DND-41 (cell line): ENCODE results near the gene CRYBG1.

Source experiments
- ATAC-seq: fragments of 200-7000 bp; cut with Tn5 transposase; 3 replicates; pipeline ENCODE4 v1.9.1; 2021; ENCODE audit warnings: low read depth; ENCODE audit not compliant: insufficient read depth
- DNase-seq: peaks from one replicate; pipeline ENCODE4 v3.0.0-alpha.2; 2020
- H2AFZ ChIP-seq: 2 replicates; pipeline ENCODE4 v1.6.0; 2012; ENCODE audit warnings: low read depth, low read length
- H3K27ac ChIP-seq: 2 replicates; pipeline ENCODE4 v1.5.1; 2012; ENCODE audit warnings: low read length, inconsistent platforms
- H3K27me3 ChIP-seq: fragments of 200-600 bp; sonication (generic); 2 replicates; pipeline ENCODE4 v1.6.0; 2012; ENCODE audit warnings: low read length, mild to moderate bottlenecking, inconsistent platforms; ENCODE audit not compliant: insufficient read depth, poor library complexity
- H3K36me3 ChIP-seq: 2 replicates; pipeline ENCODE4 v1.5.1; 2012; ENCODE audit warnings: low read length, inconsistent platforms; ENCODE audit not compliant: insufficient read depth
- H3K4me1 ChIP-seq: 2 replicates; pipeline ENCODE4 v1.5.1; 2012; ENCODE audit warnings: mild to moderate bottlenecking, low read length; ENCODE audit not compliant: insufficient read depth
- H3K4me2 ChIP-seq: 2 replicates; pipeline ENCODE4 v1.6.0; 2012; ENCODE audit warnings: mild to moderate bottlenecking, moderate library complexity, low read length, inconsistent platforms; ENCODE audit not compliant: insufficient read depth
- H3K4me3 ChIP-seq, 2 experiments: fragments of 200-600 bp in 1 of 2; shearing (Covaris generic) in 1 of 2; 2 replicates each; pipeline ENCODE4 v1.5.1; 2012 to 2016; ENCODE audit warnings: inconsistent platforms in 2 of 2, low read length in 2 of 2, mild to moderate bottlenecking in 2 of 2, low read depth in 1 of 2, moderate library complexity in 1 of 2
- H3K79me2 ChIP-seq: 2 replicates; pipeline ENCODE4 v1.6.0; 2012; ENCODE audit warnings: low read length, inconsistent platforms; ENCODE audit not compliant: insufficient read depth
- H3K9ac ChIP-seq: 2 replicates; pipeline ENCODE4 v1.6.0; 2012; ENCODE audit warnings: low read depth, mild to moderate bottlenecking, inconsistent platforms, low read length, moderate library complexity
- H3K9me3 ChIP-seq: 2 replicates; pipeline ENCODE4 v1.5.1; 2012; ENCODE audit warnings: low read length, moderate library complexity, mild to moderate bottlenecking, inconsistent platforms; ENCODE audit not compliant: insufficient read depth, severe bottlenecking
- H4K20me1 ChIP-seq: 2 replicates; pipeline ENCODE4 v1.6.0; 2012; ENCODE audit warnings: low read length; ENCODE audit not compliant: insufficient read depth
- EZH2 ChIP-seq: IDR thresholded peaks from 3 replicates; pipeline ENCODE4 v1.6.1; 2012; ENCODE audit warnings: borderline replicate concordance, low read depth, mild to moderate bottlenecking, moderate library complexity, low read length, inconsistent platforms; ENCODE audit not compliant: severe bottlenecking
- TF ChIP-seq, protein P1 (sequence below): IDR thresholded peaks from 2 replicates; pipeline ENCODE4 v1.5.1; 2012; ENCODE audit warnings: borderline replicate concordance, low read length, moderate library complexity, mild to moderate bottlenecking; ENCODE audit not compliant: poor library complexity, severe bottlenecking; ENCODE audit errors: extremely low read depth

Gene CRYBG1

DNA sequence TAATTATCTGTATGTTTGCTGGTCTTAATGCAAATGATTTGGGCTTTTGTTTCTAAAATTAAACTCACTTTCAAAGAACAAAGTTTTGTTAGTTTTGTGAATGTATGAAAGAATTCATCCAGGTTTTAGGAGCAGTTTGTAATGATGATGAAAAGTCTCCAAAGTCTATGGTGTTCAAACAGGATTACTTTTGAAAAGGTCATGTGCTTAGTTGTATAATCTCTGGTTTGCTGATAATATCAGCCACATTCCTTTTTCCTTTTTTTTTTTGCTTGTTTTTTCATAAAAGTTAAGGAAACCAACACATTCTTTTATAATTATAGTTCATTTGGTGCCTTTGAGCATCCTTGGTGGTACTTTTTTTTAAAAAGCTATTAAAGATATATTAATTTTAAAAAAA lies 179.9 kb downstream of the CRYBG1 start:
- no peak overlapping the region for H3K9ac ChIP-seq
- H3K9me3 ChIP-seq, result no peaks in the 10 kb centered on the region
- no peaks in the 10 kb centered on the region for H3K79me2 ChIP-seq
- H3K27ac ChIP-seq, result no peak overlapping the region
- no peak for DNase-seq
- no peaks in the 10 kb centered on the region for H3K4me1 ChIP-seq
- no peaks in the 10 kb centered on the region for H3K27me3 ChIP-seq
- TF ChIP-seq, protein P1, sequence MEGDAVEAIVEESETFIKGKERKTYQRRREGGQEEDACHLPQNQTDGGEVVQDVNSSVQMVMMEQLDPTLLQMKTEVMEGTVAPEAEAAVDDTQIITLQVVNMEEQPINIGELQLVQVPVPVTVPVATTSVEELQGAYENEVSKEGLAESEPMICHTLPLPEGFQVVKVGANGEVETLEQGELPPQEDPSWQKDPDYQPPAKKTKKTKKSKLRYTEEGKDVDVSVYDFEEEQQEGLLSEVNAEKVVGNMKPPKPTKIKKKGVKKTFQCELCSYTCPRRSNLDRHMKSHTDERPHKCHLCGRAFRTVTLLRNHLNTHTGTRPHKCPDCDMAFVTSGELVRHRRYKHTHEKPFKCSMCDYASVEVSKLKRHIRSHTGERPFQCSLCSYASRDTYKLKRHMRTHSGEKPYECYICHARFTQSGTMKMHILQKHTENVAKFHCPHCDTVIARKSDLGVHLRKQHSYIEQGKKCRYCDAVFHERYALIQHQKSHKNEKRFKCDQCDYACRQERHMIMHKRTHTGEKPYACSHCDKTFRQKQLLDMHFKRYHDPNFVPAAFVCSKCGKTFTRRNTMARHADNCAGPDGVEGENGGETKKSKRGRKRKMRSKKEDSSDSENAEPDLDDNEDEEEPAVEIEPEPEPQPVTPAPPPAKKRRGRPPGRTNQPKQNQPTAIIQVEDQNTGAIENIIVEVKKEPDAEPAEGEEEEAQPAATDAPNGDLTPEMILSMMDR, result no peak
- TF ChIP-seq EZH2, result no peak
- H3K4me2 ChIP-seq, result no peak overlapping the region
- H3K4me3 ChIP-seq, result no peak overlapping the region
- peaks cover 57% of the 10 kb centered on the region for H3K36me3 ChIP-seq
- H4K20me1 ChIP-seq, result no peaks in the 10 kb centered on the region
- H2AFZ ChIP-seq, result no peak overlapping the region
- no peak for ATAC-seq

DNA sequence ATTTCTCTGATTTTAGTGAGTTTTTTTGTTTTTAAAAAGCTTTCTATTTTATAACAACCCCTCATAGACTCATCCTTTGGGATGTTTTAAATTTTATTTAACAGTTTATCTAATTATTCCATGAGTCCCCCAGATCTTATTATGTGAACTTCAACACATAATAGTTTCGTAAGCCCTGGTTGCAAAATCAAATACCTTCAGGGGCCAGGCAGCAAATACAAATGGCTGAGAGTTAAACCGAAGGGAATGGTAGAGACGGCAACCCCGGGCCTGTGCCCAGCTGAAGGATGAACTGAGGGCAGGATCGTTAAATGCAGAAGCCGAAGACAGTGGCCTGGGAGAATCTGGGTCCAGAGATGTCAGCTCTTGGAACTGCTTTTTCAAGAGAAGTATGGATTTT lies 180.4 kb downstream of the CRYBG1 start:
- Histone ChIP-seq H2AFZ (no peak overlapping the region), H3K27ac (no peak overlapping the region)

DNA sequence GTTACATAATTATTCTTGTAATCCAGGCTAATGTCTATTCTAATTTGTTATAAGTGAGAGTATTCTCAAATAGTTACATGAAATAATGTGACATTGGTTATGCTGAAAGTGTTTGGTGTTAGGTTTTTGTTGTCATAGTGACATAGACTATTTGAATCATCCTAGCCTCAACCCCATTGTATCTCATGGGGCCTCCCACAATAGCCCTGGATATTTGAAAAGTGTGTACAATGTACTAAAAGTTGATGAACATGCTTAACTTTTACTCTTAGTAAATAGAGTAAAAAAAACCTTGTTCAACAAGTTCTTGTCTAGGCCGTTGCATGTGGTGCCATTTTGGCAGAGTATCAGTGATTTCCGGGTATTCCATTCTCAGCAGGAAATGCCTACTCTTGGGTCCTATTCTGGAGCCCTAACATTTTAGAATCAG lies 185.8 kb downstream of the CRYBG1 start:
- no peak for TF ChIP-seq EZH2
- TF ChIP-seq, protein P1, result no peak
- Histone ChIP-seq H4K20me1 (no peaks in the 10 kb centered on the region; the same call in 1 of the 2 replicates), H3K27me3 (no peaks in the 10 kb centered on the region), H3K79me2 (no peaks in the 10 kb centered on the region), H3K27ac (no peak overlapping the region), H3K36me3 (peaks cover 59% of the 10 kb centered on the region), H3K4me2 (no peak overlapping the region), H2AFZ (no peak overlapping the region), H3K4me1 (no peaks in the 10 kb centered on the region), H3K9me3 (no peaks in the 10 kb centered on the region), H3K4me3 (no peak overlapping the region), H3K9ac (no peak overlapping the region)
- DNase-seq, result no peak
- ATAC-seq, result no peak

More for the DNA sequence above, 180.4 kb downstream of the CRYBG1 start:
- TF ChIP-seq EZH2, result no peak
- TF ChIP-seq, protein P1, result no peak
- H3K79me2 ChIP-seq, result no peaks in the 10 kb centered on the region
- peaks cover 58% of the 10 kb centered on the region for H3K36me3 ChIP-seq
- H3K27me3 ChIP-seq, result no peaks in the 10 kb centered on the region
- DNase-seq (no peak), ATAC-seq (no peak)
- no peaks in the 10 kb centered on the region for H4K20me1 ChIP-seq
- no peaks in the 10 kb centered on the region for H3K4me1 ChIP-seq
- H3K4me3 ChIP-seq, result no peak overlapping the region
- H3K4me2 ChIP-seq, result no peak overlapping the region
- H3K9ac ChIP-seq, result no peak overlapping the region
- H3K9me3 ChIP-seq, result no peaks in the 10 kb centered on the region
